WTC11 (cell line): Measurements from ENCODE around the gene P3H1.

Experiments used
- CTCF ChIP-seq: fragments of 200-600 bp; IDR thresholded peaks from 2 replicates; pipeline ENCODE4 v1.8.0; 2022; ENCODE audit warnings: antibody characterized with exemption
- ZNF416 ChIP-seq: fragments of 250-450 bp; sonication (Bioruptor Pico); IDR thresholded peaks from 2 replicates; pipeline ENCODE4 v1.9.0; 2021; ENCODE audit warnings: mild to moderate bottlenecking, inconsistent platforms

- TF ChIP-seq CTCF (no peak), ZNF416 (CRISPR knock-in tag) (no peak)
Measured at GRCh38 chr1:42765832-42766740, 742 bp downstream of the P3H1 start.
